HG03354 (cell line): ENCODE data around the gene RANBP3L.
"Not testable (repeated sequence)": the region's sequence is repeated elsewhere in the genome, so short reads cannot be mapped to it uniquely, and the experiment has no call there.

Experiments used
- ATAC-seq: cut with Tn5 transposase; IDR thresholded peaks from one replicate; pipeline ENCODE4 v1.9.1; 2021; ENCODE audit warnings: mild to moderate bottlenecking; ENCODE audit not compliant: unreplicated experiment, poor library complexity, severe bottlenecking

The RANBP3L gene

GRCh38 chr5:36215910-36216309 is 85.8 kb downstream of the RANBP3L start:
- no peak for ATAC-seq

GRCh38 chr5:36214436-36214835 is 87.3 kb downstream of the RANBP3L start:
- no peak for ATAC-seq

DNA sequence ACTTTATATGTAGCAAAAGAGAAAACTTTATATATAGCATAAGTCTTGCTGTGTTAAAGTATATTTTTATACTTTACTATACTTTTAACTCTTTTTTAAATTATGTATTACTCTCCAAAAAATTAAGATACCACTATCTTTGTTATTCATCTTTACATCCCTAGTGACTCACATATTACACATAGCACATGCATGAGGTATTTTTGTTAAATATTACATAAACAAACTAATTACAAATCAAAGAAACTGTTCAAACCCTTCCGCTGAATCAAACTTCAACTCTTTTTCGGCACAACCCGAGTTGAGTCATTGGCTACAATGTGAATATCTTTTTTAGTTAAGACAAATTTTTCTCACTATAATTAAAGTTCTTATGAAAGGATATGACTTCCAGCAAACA is 92.0 kb downstream of the RANBP3L start:
- ATAC-seq = no peak

GRCh38 chr5:36208786-36209185 is 92.9 kb downstream of the RANBP3L start:
- ATAC-seq = no peak

- ATAC-seq = no peak
Observed at GRCh38 chr5:36206913-36207312, 94.8 kb downstream of the RANBP3L start.

GRCh38 chr5:36205329-36205728 is 96.4 kb downstream of the RANBP3L start:
- no peak for ATAC-seq

DNA sequence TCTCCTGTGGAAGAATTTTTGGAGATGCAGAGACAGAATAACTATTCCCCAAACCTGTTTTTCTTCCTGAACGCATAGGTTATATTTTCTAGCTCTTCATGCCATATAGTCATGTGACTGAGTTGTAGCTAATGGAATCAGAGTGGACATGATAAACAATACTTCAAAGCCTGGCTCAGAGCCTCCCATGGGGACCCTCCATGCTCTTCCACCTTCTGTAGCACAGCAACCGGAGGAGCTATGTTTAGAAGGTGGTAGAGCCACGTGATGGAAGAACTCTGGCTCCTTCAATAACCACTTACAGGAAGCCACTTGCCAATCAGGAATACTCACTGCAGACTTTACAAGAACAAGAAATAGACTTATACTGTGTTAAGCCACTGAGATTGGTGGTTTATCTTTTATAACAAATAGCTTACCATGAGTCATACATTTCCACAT is 99.2 kb downstream of the RANBP3L start:
- ATAC-seq = no peak

DNA sequence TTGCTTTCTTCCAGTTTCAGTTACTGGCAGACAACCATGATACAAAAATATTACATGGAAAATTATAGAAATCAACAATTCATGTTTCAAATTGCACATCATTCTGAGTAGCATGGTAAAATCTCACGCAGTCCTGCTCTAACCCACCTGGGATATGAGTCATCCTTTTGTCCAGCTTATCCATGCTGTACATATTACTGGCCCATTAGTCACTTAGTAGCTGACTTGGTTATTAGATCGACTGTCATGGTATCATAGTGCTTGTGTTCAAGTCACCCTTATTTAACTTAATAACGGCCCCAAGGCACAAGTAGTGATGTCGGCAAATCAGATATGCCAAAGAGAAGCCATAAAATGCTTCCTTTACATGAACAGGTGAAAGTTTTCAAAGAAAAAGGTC is 101.2 kb downstream of the RANBP3L start:
- no peak for ATAC-seq

- no peak for ATAC-seq
Observed at GRCh38 chr5:36199620-36200019, 102.1 kb downstream of the RANBP3L start.

DNA sequence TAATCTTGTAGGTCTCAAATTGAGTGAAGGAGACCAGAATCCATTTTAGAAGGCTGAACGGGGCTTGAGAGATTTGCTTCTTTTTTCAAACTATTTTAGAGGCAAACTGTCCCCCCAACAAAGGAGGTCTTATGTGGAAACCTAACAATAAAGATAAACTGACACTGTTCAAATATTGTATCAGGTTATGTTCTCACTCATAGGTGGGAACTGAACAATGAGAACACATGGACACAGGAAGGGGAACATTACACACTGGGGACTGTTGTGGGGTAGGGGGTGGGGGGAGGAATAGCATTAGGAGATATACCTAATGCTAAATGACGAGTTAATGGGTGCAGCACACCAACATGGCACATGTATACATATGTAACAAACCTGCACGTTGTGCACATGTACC is 102.9 kb downstream of the RANBP3L start:
- not testable (repeated sequence) for ATAC-seq
